Ectodermal cell (in vitro differentiated cells): Measurements from ENCODE around the gene CELF1.

Experiments
- H3K27ac ChIP-seq: 2 replicates; pipeline ENCODE4 v1.7.0; 2013; ENCODE audit warnings: mild to moderate bottlenecking, low read depth, low read length; ENCODE audit not compliant: insufficient read depth, poor library complexity, severe bottlenecking
- H3K27me3 ChIP-seq: 2 replicates; pipeline ENCODE4 v1.7.0; 2013; ENCODE audit warnings: mild to moderate bottlenecking, low read length; ENCODE audit not compliant: insufficient read depth, control insufficient read depth, poor library complexity, severe bottlenecking
- H3K36me3 ChIP-seq: one replicate; pipeline ENCODE4 v1.7.0; 2013; ENCODE audit warnings: low read length; ENCODE audit not compliant: control insufficient read depth, insufficient read depth
- H3K4me1 ChIP-seq: one replicate; pipeline ENCODE4 v1.7.0; 2013; ENCODE audit warnings: low read length; ENCODE audit not compliant: control insufficient read depth, insufficient read depth
- H3K4me3 ChIP-seq: 2 replicates; pipeline ENCODE4 v1.7.0; 2013; ENCODE audit warnings: low read depth, low read length, control low read depth; ENCODE audit not compliant: insufficient read depth
- H3K9me3 ChIP-seq: 2 replicates; pipeline ENCODE4 v1.7.0; 2013; ENCODE audit warnings: mild to moderate bottlenecking, low read length, moderate library complexity; ENCODE audit not compliant: control insufficient read depth
- WGBS, 2 experiments: methylation state at CpG; one replicate each; pipeline ENCODE4 v1.1.7; 2013; ENCODE audit warnings: missing lambda C conversion rate in 2 of 2; 5-methylcytosine and 5-hydroxymethylcytosine counted together

Gene CELF1

DNA sequence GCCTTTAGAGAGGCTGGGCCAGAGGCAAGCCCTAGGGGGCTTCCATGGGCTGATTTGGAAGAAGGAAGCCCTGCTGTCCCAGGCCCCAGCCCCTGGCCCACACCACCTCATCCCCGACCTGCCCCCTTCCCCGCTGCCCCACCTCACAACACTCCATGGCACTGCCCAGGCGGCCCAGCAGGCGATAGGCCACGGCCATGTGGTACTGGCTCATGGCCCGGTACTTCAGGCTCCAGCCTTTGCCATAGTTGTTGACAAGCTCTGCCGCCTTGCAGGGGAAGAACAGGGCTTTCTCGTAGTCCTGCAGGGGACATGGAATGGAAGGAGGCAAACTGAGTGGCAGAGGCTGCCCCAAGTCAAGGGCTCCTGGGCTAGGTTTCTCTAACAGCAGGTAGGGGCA lies 110.4 kb downstream of the CELF1 start:
- 91 to 94% methylated on average over 8 of the region's 8 CpGs for WGBS, 2 experiments
- Histone ChIP-seq H3K4me1 (no peaks in the 10 kb centered on the region), H3K36me3 (no peaks in the 10 kb centered on the region), H3K4me3 (no peak overlapping the region), H3K27ac (no peak overlapping the region), H3K27me3 (no peaks in the 10 kb centered on the region), H3K9me3 (no peaks in the 10 kb centered on the region)

DNA sequence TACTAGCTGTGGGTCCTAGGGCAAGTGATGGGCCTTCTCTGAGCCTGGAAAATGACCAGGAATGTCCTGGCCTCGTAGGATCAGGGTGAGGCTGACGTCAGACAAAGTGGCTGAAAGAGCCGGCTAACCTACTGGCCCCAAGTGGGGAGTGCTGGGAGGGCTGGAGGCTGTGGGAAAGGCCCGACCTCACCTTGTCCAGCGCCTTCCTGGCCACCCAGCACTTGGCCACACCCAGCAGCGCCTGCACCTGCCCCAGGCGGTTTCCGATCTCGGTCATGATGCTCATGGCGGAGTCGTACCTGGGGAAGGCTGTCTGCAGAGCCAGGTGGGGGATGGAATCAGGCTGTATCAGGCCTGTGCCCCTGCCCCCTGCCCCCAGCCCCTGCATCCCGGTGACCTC lies 111.5 kb downstream of the CELF1 start:
- no peaks in the 10 kb centered on the region for H3K4me1 ChIP-seq
- no peaks in the 10 kb centered on the region for H3K27me3 ChIP-seq
- no peaks in the 10 kb centered on the region for H3K9me3 ChIP-seq
- no peak overlapping the region for H3K4me3 ChIP-seq
- H3K36me3 ChIP-seq: no peaks in the 10 kb centered on the region
- H3K27ac ChIP-seq: no peak overlapping the region
- WGBS, 2 experiments: 89 to 92% methylated on average over 12 of the region's 12 CpGs

DNA sequence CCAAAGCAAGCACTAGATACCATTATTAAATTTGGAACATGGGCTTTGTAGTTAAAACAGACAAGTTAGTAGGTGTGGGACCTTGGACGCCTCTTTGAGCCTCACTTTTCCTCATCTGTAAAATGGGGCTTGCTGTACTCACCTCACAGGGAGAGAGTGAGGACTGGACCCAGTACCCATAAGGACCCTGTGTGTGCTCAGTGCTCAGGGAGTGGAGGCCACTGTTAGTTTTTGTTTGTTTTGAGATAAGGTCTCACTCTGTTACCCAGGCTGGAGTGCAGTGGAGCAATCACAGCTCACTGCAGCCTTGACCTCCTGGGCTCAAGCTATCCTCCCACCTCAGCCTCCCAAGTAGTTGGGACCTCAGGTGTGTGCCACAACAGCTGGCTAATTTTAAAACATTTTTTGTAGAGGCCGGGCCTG lies 112.9 kb downstream of the CELF1 start:
- 60 to 69% methylated on average over 2 of the region's 2 CpGs for WGBS, 2 experiments
- Histone ChIP-seq H3K27me3 (no peaks in the 10 kb centered on the region), H3K4me3 (no peak overlapping the region), H3K9me3 (no peaks in the 10 kb centered on the region), H3K27ac (no peak overlapping the region), H3K36me3 (no peaks in the 10 kb centered on the region), H3K4me1 (no peaks in the 10 kb centered on the region)

DNA sequence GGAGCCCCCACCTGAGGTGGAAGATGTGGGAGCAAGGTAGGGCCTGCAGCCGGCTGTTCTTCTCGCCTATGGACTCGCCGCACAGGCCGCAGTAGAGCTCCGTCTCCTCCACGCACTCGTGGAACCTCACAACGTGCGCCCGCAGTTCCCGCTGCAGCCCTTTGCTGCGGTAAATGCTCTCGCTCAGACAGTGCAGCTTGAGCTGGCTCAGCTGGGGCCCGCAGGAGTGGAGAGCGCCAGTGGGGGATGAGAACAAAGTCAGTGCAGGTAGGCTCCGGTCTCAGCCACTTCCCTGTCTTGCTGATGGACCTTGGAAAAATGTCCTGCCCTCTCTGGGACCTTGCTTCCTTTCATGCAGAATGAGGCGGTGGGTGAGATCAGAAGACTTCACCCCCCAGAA lies 114.2 kb downstream of the CELF1 start:
- Histone ChIP-seq H3K27ac (no peak overlapping the region), H3K4me3 (no peak overlapping the region), H3K4me1 (no peaks in the 10 kb centered on the region), H3K9me3 (no peaks in the 10 kb centered on the region), H3K36me3 (no peaks in the 10 kb centered on the region), H3K27me3 (no peaks in the 10 kb centered on the region)
- 90% methylated on average over 18 of the region's 18 CpGs for WGBS, 2 experiments

DNA sequence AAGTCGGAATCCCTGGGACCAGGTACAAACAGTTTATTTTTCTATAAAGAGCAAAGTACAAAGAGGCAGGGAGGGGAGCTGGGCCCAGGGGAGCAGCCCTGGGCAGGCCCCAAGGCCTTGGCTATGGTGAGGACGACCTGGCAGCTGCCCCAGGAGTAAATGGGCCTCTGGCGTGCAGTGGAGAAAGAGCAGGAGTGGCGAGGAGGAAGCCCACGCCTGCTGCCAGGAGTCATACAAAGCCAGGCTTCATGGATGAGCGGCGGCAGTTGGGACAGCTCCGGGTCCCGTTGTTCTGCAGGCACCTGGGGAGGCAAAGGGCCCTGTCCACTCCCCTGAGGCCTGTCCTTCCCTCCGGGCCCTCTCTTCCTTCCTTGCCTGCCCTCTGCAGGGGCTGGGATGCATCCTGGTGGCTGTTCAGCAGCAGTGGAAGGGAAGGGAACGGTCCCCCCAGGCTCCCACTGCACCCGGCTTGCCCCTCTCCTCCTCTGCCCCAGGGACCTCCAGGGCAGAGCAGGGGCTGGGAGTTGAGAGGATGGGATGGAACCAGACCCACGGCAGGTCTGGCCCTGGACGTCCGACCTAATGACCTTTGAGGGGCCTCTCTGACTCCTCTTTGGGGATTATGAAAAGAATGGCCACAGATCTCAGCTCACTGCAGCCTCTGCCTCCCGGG lies 115.0 kb downstream of the CELF1 start:
- no peaks in the 10 kb centered on the region for H3K27me3 ChIP-seq
- H3K4me1 ChIP-seq: no peaks in the 10 kb centered on the region
- no peaks in the 10 kb centered on the region for H3K9me3 ChIP-seq
- H3K4me3 ChIP-seq: no peak overlapping the region
- WGBS, 2 experiments: 84 to 88% methylated on average over 15 to 16 of the region's 16 CpGs
- H3K27ac ChIP-seq: no peak overlapping the region
- H3K36me3 ChIP-seq: no peaks in the 10 kb centered on the region

DNA sequence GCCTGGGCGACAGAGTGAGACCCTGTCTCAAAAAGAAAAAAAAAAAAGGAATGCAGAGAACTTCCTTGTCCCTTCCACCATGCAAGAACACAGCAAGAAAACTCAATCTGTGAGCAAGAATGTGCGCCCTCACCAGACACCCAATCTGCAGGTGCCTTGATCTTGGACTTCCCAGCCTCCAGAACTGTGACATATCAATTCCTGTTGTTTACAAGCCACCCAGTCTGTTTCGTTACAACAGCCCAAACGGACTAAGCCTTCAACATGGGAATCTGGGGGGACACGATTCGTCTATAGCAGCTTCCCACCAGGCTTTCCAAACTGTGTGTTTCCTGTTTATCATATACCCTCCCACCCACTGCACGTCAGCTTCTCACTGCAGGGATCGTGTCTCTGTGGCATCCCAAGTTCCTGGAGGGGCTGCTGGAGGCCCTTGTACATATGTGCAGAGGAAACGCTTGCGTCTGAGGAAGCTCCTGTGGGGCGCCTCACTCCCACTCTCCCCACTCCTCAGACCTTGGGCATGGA lies 115.7 kb downstream of the CELF1 start:
- WGBS, 2 experiments: 94 to 97% methylated on average over 11 of the region's 11 CpGs
- no peak overlapping the region for H3K27ac ChIP-seq
- no peaks in the 10 kb centered on the region for H3K36me3 ChIP-seq
- no peaks in the 10 kb centered on the region for H3K9me3 ChIP-seq
- H3K4me1 ChIP-seq: no peaks in the 10 kb centered on the region
- no peaks in the 10 kb centered on the region for H3K27me3 ChIP-seq
- H3K4me3 ChIP-seq: no peak overlapping the region

DNA sequence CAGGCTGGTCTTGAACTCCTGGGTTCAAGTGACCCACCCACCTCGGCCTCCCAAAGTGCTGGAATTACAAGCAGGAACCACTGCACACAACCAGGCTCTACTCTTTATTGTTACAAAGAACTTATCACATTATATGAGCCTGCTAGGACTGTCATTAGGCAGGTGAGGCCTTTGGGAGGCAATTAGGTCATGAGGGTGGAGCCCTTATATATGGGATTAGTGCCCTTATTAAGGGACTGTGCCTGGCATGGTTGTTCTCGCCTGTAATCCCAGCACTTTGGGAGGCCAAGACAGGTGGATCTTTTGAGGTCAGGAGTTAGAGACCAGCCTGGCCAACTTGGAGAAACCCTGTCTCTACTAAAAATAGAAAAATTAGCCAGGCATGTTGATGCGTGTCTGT lies 116.2 kb downstream of the CELF1 start:
- no peaks in the 10 kb centered on the region for H3K4me1 ChIP-seq
- H3K4me3 ChIP-seq: no peak overlapping the region
- H3K9me3 ChIP-seq: no peaks in the 10 kb centered on the region
- no peaks in the 10 kb centered on the region for H3K27me3 ChIP-seq
- 94 to 96% methylated on average over 3 of the region's 3 CpGs for WGBS, 2 experiments
- no peaks in the 10 kb centered on the region for H3K36me3 ChIP-seq
- H3K27ac ChIP-seq: no peak overlapping the region

GRCh38 chr11:47435687-47436086 lies 117.2 kb downstream of the CELF1 start:
- no peaks in the 10 kb centered on the region for H3K27me3 ChIP-seq
- no peaks in the 10 kb centered on the region for H3K4me1 ChIP-seq
- no peak overlapping the region for H3K4me3 ChIP-seq
- H3K9me3 ChIP-seq: no peaks in the 10 kb centered on the region
- WGBS, 2 experiments: 88 to 93% methylated on average over 3 of the region's 3 CpGs
- H3K36me3 ChIP-seq: no peaks in the 10 kb centered on the region
- no peak overlapping the region for H3K27ac ChIP-seq

- WGBS, 2 experiments: 91 to 92% methylated on average over 6 to 7 of the region's 7 CpGs
- Histone ChIP-seq H3K4me3 (no peak overlapping the region), H3K27me3 (no peaks in the 10 kb centered on the region), H3K9me3 (no peaks in the 10 kb centered on the region), H3K4me1 (no peaks in the 10 kb centered on the region), H3K27ac (no peak overlapping the region), H3K36me3 (no peaks in the 10 kb centered on the region)
These were observed 118.7 kb downstream of the CELF1 start for GRCh38 chr11:47434011-47434786.

- Histone ChIP-seq H3K27me3 (no peaks in the 10 kb centered on the region), H3K27ac (no peak overlapping the region), H3K9me3 (no peaks in the 10 kb centered on the region), H3K36me3 (no peaks in the 10 kb centered on the region), H3K4me3 (no peak overlapping the region), H3K4me1 (no peaks in the 10 kb centered on the region)
- whole genome bisulfite sequencing, 2 experiments: 84 to 87% methylated on average over 3 of the region's 3 CpGs
These were observed 119.8 kb downstream of the CELF1 start for GRCh38 chr11:47433157-47433556.
